ENCODE measurements around the gene HES1. TPM values are rescaled to one million over a fixed set of nuclear protein-coding genes. Genes with fewer than 3 reads are reported as not detected.

The HES1 gene
- polyA plus RNA-seq, 1 donor (not counting 4 experiments of a cell fraction or from before 2014, with no cell fraction given): 138 TPM

GRCh38 chr3:194092881-194093301, 43.1 kb upstream of the HES1 start:
- no peak overlapping the region for H3K4me2 ChIP-seq (ENCODE audit: control insufficient read depth, extremely low read depth, insufficient read depth, low read depth, low read length)
- no peaks in the 10 kb centered on the region for H3K9me1 ChIP-seq (ENCODE audit: control insufficient read depth, extremely low read depth, insufficient read depth, low read length)
- H3K4me3 ChIP-seq (ENCODE audit: control insufficient read depth in 2 of 3, extremely low read depth in 1 of 3, insufficient read depth in 2 of 3, low read depth in 1 of 3, low read length in 3 of 3): no peak overlapping the region
- no peaks in the 10 kb centered on the region for H3K27me3 ChIP-seq (ENCODE audit: control insufficient read depth, extremely low read depth, insufficient read depth, low read length)
- H4K20me1 ChIP-seq (ENCODE audit: control insufficient read depth, extremely low read depth, insufficient read depth, low read length): no peaks in the 10 kb centered on the region
- TF ChIP-seq EZH2 (IDR thresholded peaks at IDR 0.05; ENCODE audit: low read length) (no peak), CTCF (optimal IDR thresholded peaks at IDR 0.05 in 1 of 3, IDR thresholded peaks at IDR 0.05 in 1 of 3, conservative IDR thresholded peaks at IDR 0.05 in 1 of 3; ENCODE audit: extremely low read depth in 1 of 3, insufficient read depth in 2 of 3, low read length in 3 of 3) (no peak)
- H3K4me1 ChIP-seq (ENCODE audit: control insufficient read depth, extremely low read depth, insufficient read depth, low read length): peaks cover 30% of the 10 kb centered on the region
- H2AFZ ChIP-seq (ENCODE audit: control insufficient read depth, low read length): no peak overlapping the region
- FAIRE-seq: no peak
- no peak overlapping the region for H3K9ac ChIP-seq (ENCODE audit: control insufficient read depth, extremely low read depth, insufficient read depth, low read length)
- no peaks in the 10 kb centered on the region for H3K79me2 ChIP-seq (ENCODE audit: control insufficient read depth, insufficient read depth, low read length)
- H3K36me3 ChIP-seq (ENCODE audit: control insufficient read depth in 2 of 2, extremely low read depth in 1 of 2, insufficient read depth in 2 of 2, low read length in 2 of 2): no peaks in the 10 kb centered on the region
- no peaks in the 10 kb centered on the region for H3K9me3 ChIP-seq (ENCODE audit: control insufficient read depth, low read depth, low read length)
- DNase-seq (ENCODE audit: low read depth, low spot score): no peak
- no peak overlapping the region for H3K27ac ChIP-seq (ENCODE audit: control insufficient read depth, insufficient read depth, low read length)
- dilution Hi-C loops (cut with MboI; ENCODE audit: extremely low pct_ligation_motif_present, low sequenced_read_pairs): no loop called here

GRCh38 chr3:194093842-194094241, 42.1 kb upstream of the HES1 start:
- Histone ChIP-seq H3K4me2 (ENCODE audit: control insufficient read depth, extremely low read depth, insufficient read depth, low read depth, low read length) (no peak overlapping the region), H3K27me3 (ENCODE audit: control insufficient read depth, extremely low read depth, insufficient read depth, low read length) (peaks cover 9% of the 10 kb centered on the region), H3K9me3 (ENCODE audit: control insufficient read depth, low read depth, low read length) (no peaks in the 10 kb centered on the region), H3K4me3 (ENCODE audit: control insufficient read depth in 2 of 3, extremely low read depth in 1 of 3, insufficient read depth in 2 of 3, low read depth in 1 of 3, low read length in 3 of 3) (no peak overlapping the region), H3K27ac (ENCODE audit: control insufficient read depth, insufficient read depth, low read length) (no peak overlapping the region), H3K9ac (ENCODE audit: control insufficient read depth, extremely low read depth, insufficient read depth, low read length) (no peak overlapping the region), H3K9me1 (ENCODE audit: control insufficient read depth, extremely low read depth, insufficient read depth, low read length) (no peaks in the 10 kb centered on the region), H3K4me1 (ENCODE audit: control insufficient read depth, extremely low read depth, insufficient read depth, low read length) (peaks cover 30% of the 10 kb centered on the region), H3K79me2 (ENCODE audit: control insufficient read depth, insufficient read depth, low read length) (no peaks in the 10 kb centered on the region), H4K20me1 (ENCODE audit: control insufficient read depth, extremely low read depth, insufficient read depth, low read length) (no peaks in the 10 kb centered on the region), H2AFZ (ENCODE audit: control insufficient read depth, low read length) (no peak overlapping the region), H3K36me3 (ENCODE audit: control insufficient read depth in 2 of 2, extremely low read depth in 1 of 2, insufficient read depth in 2 of 2, low read length in 2 of 2) (no peaks in the 10 kb centered on the region)
- no peak for TF ChIP-seq CTCF (optimal IDR thresholded peaks at IDR 0.05 in 1 of 3, IDR thresholded peaks at IDR 0.05 in 1 of 3, conservative IDR thresholded peaks at IDR 0.05 in 1 of 3; ENCODE audit: extremely low read depth in 1 of 3, insufficient read depth in 2 of 3, low read length in 3 of 3)
- FAIRE-seq: no peak
- DNase-seq (ENCODE audit: low read depth, low spot score): no peak
- dilution Hi-C loops (cut with MboI; ENCODE audit: extremely low pct_ligation_motif_present, low sequenced_read_pairs): no loop called here

All from keratinocyte (primary cell).